Measurements from ENCODE around the gene KCNA10. TPM values are rescaled to one million over a fixed set of nuclear protein-coding genes. Genes with fewer than 3 reads are reported as not detected.

The KCNA10 gene
- total RNA-seq, 2 donors from 2014 or later: not detected

- ATAC-seq (no peak), DNase-seq (no peak)
- H3K27me3 Mint-ChIP-seq: peaks cover 48% of the 10 kb centered on the region
- no peak overlapping the region for H3K27ac Mint-ChIP-seq
- H3K4me1 Mint-ChIP-seq: peaks cover 8% of the 10 kb centered on the region
- peaks cover 4% of the 10 kb centered on the region for H3K36me3 Mint-ChIP-seq (ENCODE audit: low read depth)
- no peak overlapping the region for H3K4me3 Mint-ChIP-seq
- H3K9me3 ChIP-seq (ENCODE audit: control insufficient read depth, low read length, poor library complexity, severe bottlenecking): no peaks in the 10 kb centered on the region
Measured at GRCh38 chr1:110477041-110477440, 41.9 kb downstream of the KCNA10 start.

DNA sequence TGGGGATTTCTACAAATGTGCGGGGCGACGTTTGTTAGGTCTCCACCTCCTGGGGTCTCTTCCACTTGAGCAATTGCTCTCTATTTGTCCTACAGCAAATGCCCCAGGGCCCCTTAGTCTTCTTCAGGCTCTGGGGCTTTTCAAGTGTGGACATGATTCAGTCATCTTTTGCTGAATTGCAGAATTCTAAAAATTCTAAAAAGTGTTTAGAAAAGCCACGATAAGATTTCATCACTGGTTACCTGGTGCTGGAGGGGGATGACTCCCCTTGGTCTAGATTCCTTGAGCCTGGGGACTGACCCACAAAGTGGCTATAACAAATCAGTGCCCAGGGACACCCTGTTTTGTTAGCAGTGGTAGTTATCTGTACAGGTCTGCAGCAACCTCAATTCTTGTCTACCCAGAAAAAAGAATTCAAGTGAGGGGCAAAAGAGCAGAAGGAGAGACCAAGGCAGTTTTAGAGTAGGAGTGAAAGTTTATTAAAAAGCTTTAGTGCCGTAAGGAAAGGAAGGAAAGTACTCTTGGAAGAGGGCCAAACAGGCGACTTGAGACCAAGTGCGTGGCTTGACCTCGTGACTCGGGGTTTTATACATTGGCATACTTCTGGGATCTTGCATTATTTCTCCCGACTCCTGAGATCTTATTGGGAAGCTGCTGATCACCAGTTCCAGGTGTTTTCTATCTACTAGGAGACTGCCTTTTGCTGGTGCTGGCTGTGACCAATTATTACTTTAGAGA, 42.8 kb downstream of the KCNA10 start:
- DNase-seq: no peak
- no peaks in the 10 kb centered on the region for H3K9me3 ChIP-seq (ENCODE audit: control insufficient read depth, low read length, poor library complexity, severe bottlenecking)

GRCh38 chr1:110475362-110476027, 43.5 kb downstream of the KCNA10 start:
- H3K4me1 Mint-ChIP-seq: peaks cover 8% of the 10 kb centered on the region
- peaks cover 48% of the 10 kb centered on the region for H3K27me3 Mint-ChIP-seq
- H3K27ac Mint-ChIP-seq: no peak overlapping the region
- ATAC-seq: no peak
- H3K9me3 ChIP-seq (ENCODE audit: control insufficient read depth, low read length, poor library complexity, severe bottlenecking): no peaks in the 10 kb centered on the region
- no peak for DNase-seq
- H3K36me3 Mint-ChIP-seq (ENCODE audit: low read depth): peaks cover 4% of the 10 kb centered on the region
- no peak overlapping the region for H3K4me3 Mint-ChIP-seq

More for the DNA sequence above, 42.8 kb downstream of the KCNA10 start:
- ATAC-seq: no peak
- Mint-ChIP-seq H3K27ac (no peak overlapping the region), H3K36me3 (ENCODE audit: low read depth) (peaks cover 4% of the 10 kb centered on the region), H3K27me3 (peaks cover 48% of the 10 kb centered on the region), H3K4me1 (peaks cover 8% of the 10 kb centered on the region), H3K4me3 (no peak overlapping the region)

- no peak for ATAC-seq
- H3K27ac Mint-ChIP-seq: no peak overlapping the region
- no peak overlapping the region for H3K4me3 Mint-ChIP-seq
- peaks cover 4% of the 10 kb centered on the region for H3K4me1 Mint-ChIP-seq
- H3K9me3 ChIP-seq (ENCODE audit: control insufficient read depth, low read length, poor library complexity, severe bottlenecking): no peaks in the 10 kb centered on the region
- H3K36me3 Mint-ChIP-seq (ENCODE audit: low read depth): peaks cover 4% of the 10 kb centered on the region
- DNase-seq: no peak
- H3K27me3 Mint-ChIP-seq: peaks cover 51% of the 10 kb centered on the region
Measured at GRCh38 chr1:110474444-110474843, 44.5 kb downstream of the KCNA10 start.

GRCh38 chr1:110472546-110472945, 46.4 kb downstream of the KCNA10 start:
- Mint-ChIP-seq H3K4me1 (peaks cover 4% of the 10 kb centered on the region), H3K4me3 (no peak overlapping the region)
- ATAC-seq: no peak

GRCh38 chr1:110471131-110471530, 47.8 kb downstream of the KCNA10 start:
- no peak for DNase-seq
- peaks cover 4% of the 10 kb centered on the region for H3K36me3 Mint-ChIP-seq (ENCODE audit: low read depth)
- H3K27ac Mint-ChIP-seq: no peak overlapping the region
- no peaks in the 10 kb centered on the region for H3K9me3 ChIP-seq (ENCODE audit: control insufficient read depth, low read length, poor library complexity, severe bottlenecking)
- no peak overlapping the region for H3K4me3 Mint-ChIP-seq
- peaks cover 57% of the 10 kb centered on the region for H3K27me3 Mint-ChIP-seq
- peaks cover 2% of the 10 kb centered on the region for H3K4me1 Mint-ChIP-seq
- no peak for ATAC-seq

More at GRCh38 chr1:110472546-110472945, 46.4 kb downstream of the KCNA10 start:
- H3K9me3 ChIP-seq (ENCODE audit: control insufficient read depth, low read length, poor library complexity, severe bottlenecking): no peaks in the 10 kb centered on the region
- H3K36me3 Mint-ChIP-seq (ENCODE audit: low read depth): peaks cover 4% of the 10 kb centered on the region
- no peak for DNase-seq
- no peak overlapping the region for H3K27ac Mint-ChIP-seq
- H3K27me3 Mint-ChIP-seq: peaks cover 54% of the 10 kb centered on the region

Other genes with a start within 250 kb of the KCNA10 start
- gene RBM15, start 179.8 kb downstream of the KCNA10 start, total RNA-seq: 10 to 100 TPM; 40.5 to 45.2 TPM
- gene SLC16A4, start 128.1 kb downstream of the KCNA10 start, total RNA-seq: under 1 TPM; 0.20 to 0.29 TPM
- gene LAMTOR5, start 111.5 kb downstream of the KCNA10 start, total RNA-seq: 10 to 100 TPM; 78.2 to 79.1 TPM
- not detected for gene PROK1, start 68.0 kb downstream of the KCNA10 start, total RNA-seq
- 1 to 10 TPM; 3.1 to 3.9 TPM for gene KCNA2, start 87.2 kb upstream of the KCNA10 start, total RNA-seq
- 100 to 1,000 TPM; 114 to 115 TPM for gene KCNA3, start 155.8 kb upstream of the KCNA10 start, total RNA-seq

Data from T-helper 17 cell (primary cell).